Right lobe of liver (tissue), 6 donors: ENCODE measurements around the gene SLC30A2. TPM values are rescaled to one million over a fixed set of nuclear protein-coding genes. Genes with fewer than 3 reads are reported as not detected.
A peak's percentile ranks its signal among the peaks of the same experiment; 100 is the strongest.

Source experiments
- ATAC-seq, 4 donors: fragments of 200-7000 bp; cut with Tn5 transposase; one replicate each; pipeline ENCODE4 v1.9.1; 2020; ENCODE audit warnings: mild to moderate bottlenecking in 4 of 4, moderate library complexity in 4 of 4
- DNase-seq, 3 donors: peaks; one replicate each; pipeline ENCODE4 v3.0.0-alpha.2; 2020
- H3K27ac ChIP-seq, 3 donors: fragments of 200-600 bp; one replicate each; pipeline ENCODE4 v1.8.0; 2022
- H3K27me3 ChIP-seq, 2 donors: fragments of 200-600 bp; one replicate each; pipeline ENCODE4 v1.8.0; 2022
- H3K36me3 ChIP-seq, 4 donors: fragments of 200-600 bp; sonication (generic) in 1 of 4; one replicate each; pipeline versions ENCODE4 v1.5.1 to v1.8.0; 2017 to 2022; ENCODE audit warnings: control low read depth in 1 of 4
- H3K4me1 ChIP-seq, 4 donors: fragments of 200-600 bp; sonication (generic) in 1 of 4; one replicate each; pipeline versions ENCODE4 v1.5.1 to v1.8.0; 2017 to 2022; ENCODE audit warnings: control low read depth in 1 of 4
- H3K4me3 ChIP-seq, 3 donors: fragments of 200-600 bp; one replicate each; pipeline ENCODE4 v1.8.0; 2022
- H3K9me3 ChIP-seq, 4 donors: fragments of 200-600 bp; sonication (generic) in 1 of 4; one replicate each; pipeline versions ENCODE4 v1.5.1 to v1.8.0; 2017 to 2022; ENCODE audit warnings: control low read depth in 1 of 4
- POLR2A ChIP-seq: fragments of 450-650 bp; IDR thresholded peaks from one replicate; pipeline ENCODE4 v1.6.1; 2017; ENCODE audit warnings: antibody characterized with exemption, mild to moderate bottlenecking
- WGBS: methylation state at CpG from one replicate; pipeline ENCODE4 v1.1.6; 2018; ENCODE audit warnings: low coverage, low lambda C conversion rate; ENCODE audit not compliant: insufficient coverage; ENCODE audit errors: missing lambda C conversion rate; 5-methylcytosine and 5-hydroxymethylcytosine counted together
- intact Hi-C, 2 donors: fragments of 100-400 bp; cut with DNase I; formaldehyde crosslinking; loops; one replicate each; pipeline versions ENCODE4 v1.11.2 to v1.14.1; 2022
- total RNA-seq, 6 experiments: library from RNA; depleted of rRNA in 2 of 6; stranded (reverse); fragments of >200 nt in 2 of 6; fragmentation: NEBNext Ultra II Directional in 3 of 6; extraction: Animal tissue kit (Norgen Biotek cat#: 25700) in 3 of 6; gene quantifications; one replicate each; pipeline versions ENCODE4 v1.1.0 to v1.2.4, GENCODE V29; 2016 to 2023
- TF ChIP-seq, protein P1 (sequence below), 4 donors: fragments of 200-600 bp in 3 of 4; fragments of 450-650 bp in 1 of 4; IDR thresholded peaks; one replicate each; pipeline versions ENCODE4 v1.5.1 to v1.8.0; 2016 to 2022; ENCODE audit warnings: antibody characterized with exemption in 4 of 4, mild to moderate bottlenecking in 2 of 4
- donor health status: DM: no; HTN: yes; CAD: no.
- donor health status: DM: no; HTN: no; CAD: no.
- donor health status: DM: no; HTN: no; CAD: no.
- donor health status: DM: no; HTN: yes; CAD: no.
- donor health status: DM: no; HTN: yes; CAD: no.

SLC30A2 gene
- total RNA-seq, 6 experiments from 2014 or later = 0.07 to 0.31 (median 0.22) TPM; not detected in 1

DNA sequence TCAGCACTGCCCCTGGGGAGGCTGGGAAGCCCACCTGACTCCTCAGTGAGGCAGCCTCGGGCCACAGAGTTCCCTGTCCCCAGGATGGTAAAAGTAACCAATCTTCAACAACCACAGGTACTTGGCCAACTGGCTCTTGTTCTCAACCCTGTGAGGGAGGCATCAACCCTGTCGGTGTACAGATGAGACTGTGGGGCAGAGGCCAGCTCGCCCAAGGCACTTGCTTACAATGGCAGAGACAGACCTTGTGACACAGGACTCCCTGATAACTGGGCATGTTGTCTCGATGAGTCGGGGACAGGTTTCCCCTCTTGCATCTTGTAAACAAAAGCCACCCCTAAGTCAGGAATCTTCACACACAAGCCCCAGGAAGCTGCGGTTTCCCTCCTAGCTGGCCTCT is 8.0 kb downstream of the SLC30A2 start:
- Histone ChIP-seq H3K9me3 (no peaks in the 10 kb centered on the region), H3K27me3 (no peaks in the 10 kb centered on the region), H3K4me1 (no peaks in the 10 kb centered on the region), H3K36me3 (no peaks in the 10 kb centered on the region), H3K27ac (no peak overlapping the region), H3K4me3 (no peak overlapping the region)
- TF ChIP-seq, protein P1, sequence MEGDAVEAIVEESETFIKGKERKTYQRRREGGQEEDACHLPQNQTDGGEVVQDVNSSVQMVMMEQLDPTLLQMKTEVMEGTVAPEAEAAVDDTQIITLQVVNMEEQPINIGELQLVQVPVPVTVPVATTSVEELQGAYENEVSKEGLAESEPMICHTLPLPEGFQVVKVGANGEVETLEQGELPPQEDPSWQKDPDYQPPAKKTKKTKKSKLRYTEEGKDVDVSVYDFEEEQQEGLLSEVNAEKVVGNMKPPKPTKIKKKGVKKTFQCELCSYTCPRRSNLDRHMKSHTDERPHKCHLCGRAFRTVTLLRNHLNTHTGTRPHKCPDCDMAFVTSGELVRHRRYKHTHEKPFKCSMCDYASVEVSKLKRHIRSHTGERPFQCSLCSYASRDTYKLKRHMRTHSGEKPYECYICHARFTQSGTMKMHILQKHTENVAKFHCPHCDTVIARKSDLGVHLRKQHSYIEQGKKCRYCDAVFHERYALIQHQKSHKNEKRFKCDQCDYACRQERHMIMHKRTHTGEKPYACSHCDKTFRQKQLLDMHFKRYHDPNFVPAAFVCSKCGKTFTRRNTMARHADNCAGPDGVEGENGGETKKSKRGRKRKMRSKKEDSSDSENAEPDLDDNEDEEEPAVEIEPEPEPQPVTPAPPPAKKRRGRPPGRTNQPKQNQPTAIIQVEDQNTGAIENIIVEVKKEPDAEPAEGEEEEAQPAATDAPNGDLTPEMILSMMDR (IDR thresholded peaks at IDR 0.05) = no peak
- no peak for TF ChIP-seq POLR2A
- WGBS = no CpG with 5 or more reads among the region's 6 CpGs
- DNase-seq = no peak
- intact Hi-C loops = loop anchor here in 1 of 2 donors (10.0 kb wide), 1 partner anchor 117 kb away; the partner anchor contains the start of gene FAM110D
- ATAC-seq = no peak

DNA sequence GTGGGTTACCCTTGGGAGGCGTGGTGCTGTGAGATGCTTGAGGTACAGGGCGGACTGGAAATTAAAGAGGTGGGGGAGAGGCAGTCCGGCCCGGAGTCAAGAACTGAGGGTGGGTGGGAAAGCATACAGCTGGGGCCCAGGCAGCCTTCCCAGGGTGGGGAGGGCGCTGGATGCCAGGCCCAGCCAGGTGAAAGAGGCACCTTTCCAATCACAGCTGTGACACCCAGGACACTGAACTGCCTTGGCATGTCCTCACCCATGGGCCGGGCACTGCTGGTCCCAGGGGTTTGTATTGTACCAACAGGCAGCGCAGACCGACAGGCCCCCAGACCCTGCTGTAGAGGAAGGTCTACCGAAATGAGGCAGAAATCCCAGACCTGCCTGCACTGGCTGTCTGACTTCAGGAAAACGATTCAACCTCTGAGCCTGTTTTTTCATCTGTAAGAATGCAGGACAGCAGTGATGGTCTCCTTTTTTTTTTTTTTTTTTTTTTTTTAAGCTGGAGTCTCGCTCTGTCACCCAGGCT is 9.1 kb downstream of the SLC30A2 start:
- H3K9me3 ChIP-seq = no peaks in the 10 kb centered on the region
- no peak overlapping the region for H3K4me3 ChIP-seq
- intact Hi-C loops = loop anchor here in 1 of 2 donors (10.0 kb wide), 1 partner anchor 118 kb away; the partner anchor contains the start of gene FAM110D
- ATAC-seq = no peak
- no peaks in the 10 kb centered on the region for H3K36me3 ChIP-seq
- TF ChIP-seq POLR2A = no peak
- TF ChIP-seq, protein P1 (IDR thresholded peaks at IDR 0.05) = no peak
- H3K4me1 ChIP-seq = no peaks in the 10 kb centered on the region
- no peak overlapping the region for H3K27ac ChIP-seq
- no peak for DNase-seq
- no peaks in the 10 kb centered on the region for H3K27me3 ChIP-seq
- WGBS = 50% methylated on average over 5 of the region's 11 CpGs

DNA sequence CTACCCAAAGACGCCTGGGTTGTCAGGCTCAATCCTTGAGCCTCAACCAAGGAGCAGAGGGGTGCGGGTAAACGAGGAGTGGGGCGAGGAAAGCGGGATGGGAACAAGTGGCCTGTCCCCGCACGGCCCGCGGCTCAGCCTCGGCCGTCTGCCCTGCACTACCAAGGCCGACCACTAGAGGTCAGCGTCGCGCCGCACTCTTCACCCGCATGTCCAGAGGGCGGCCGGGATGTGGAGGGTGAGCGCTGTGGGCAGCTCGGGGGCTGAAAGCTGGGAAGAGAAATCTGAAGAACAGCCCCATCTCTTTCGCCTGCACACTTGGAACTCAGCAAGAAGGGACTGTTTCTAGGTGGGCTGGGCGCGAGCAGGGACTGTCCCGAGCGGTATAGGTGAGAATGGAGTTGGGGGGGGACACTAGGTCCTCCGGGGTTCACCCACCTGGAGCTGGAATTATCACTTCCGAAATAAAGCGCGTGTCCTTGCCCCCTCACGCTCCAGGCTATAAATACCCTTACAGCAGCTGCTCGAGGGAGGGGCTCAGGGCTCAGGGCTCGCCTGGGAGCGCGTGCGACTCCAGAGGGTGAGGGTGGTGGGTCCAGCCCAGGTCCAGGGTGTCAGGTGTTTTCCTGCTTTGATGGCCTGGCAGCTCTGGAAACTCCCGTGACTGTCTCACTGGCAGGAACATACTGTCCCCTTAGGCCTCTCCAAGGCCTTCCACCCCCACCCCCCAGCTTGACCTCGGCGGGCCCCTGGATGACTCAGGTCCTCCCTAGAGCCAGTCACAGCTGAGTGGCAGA is 9.8 kb downstream of the SLC30A2 start:
- intact Hi-C loops = loop anchor here in 1 of 2 donors (10.0 kb wide), 1 partner anchor 119 kb away; the partner anchor contains the start of gene FAM110D
- Histone ChIP-seq H3K36me3 (no peaks in the 10 kb centered on the region), H3K4me3 (peak overlapping the region; percentile 75 to 90 (median 82)), H3K4me1 (no peaks in the 10 kb centered on the region), H3K27me3 (no peaks in the 10 kb centered on the region), H3K9me3 (no peaks in the 10 kb centered on the region), H3K27ac (peak overlapping the region; percentile 43 to 59 (median 56))
- TF ChIP-seq, protein P1 (IDR thresholded peaks at IDR 0.05) = peak; percentile 99
- no peak for TF ChIP-seq POLR2A
- peak; percentile 84 to 85 (median 85) for DNase-seq
- ATAC-seq = peak; percentile 91 to 94 (median 93)
- WGBS = 0% methylated on average over 28 of the region's 39 CpGs

DNA sequence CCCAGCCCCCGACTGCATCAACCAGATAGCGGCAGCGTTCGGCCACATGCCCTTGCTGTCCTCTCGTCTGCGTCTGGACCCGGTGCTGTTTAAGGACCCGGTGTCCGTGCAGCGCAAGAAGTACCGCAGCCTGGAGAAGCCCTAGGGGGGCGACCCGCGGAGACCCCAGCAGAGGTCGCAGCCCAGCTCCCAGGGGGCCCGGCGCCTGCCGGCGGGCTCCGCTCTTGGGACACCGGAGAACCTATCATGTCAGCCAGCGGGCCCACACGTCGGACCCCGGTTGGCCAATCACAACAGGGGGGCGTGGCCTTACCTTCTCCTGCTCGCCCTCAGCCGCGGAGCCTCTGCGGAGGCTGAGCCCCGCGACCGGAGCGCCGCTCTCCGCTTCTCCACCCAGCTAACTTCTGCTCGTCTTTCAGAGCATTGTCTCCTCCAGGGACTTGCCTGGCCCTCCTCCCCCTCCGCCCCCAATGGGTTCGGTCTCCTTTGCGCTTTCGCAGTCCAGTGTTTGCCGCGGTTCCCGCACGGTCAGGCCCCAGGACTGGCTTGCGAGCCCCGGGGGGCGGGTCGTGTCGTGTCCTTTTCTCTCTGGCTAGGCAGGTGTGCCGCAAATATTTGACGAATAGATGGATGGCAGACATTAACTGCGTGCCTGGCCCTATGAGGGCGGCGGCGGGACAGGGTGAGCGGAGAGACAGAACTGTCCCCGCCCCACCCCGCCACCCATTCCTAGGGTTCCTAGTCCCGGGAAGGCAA is 10.5 kb downstream of the SLC30A2 start:
- Histone ChIP-seq H3K4me1 (no peaks in the 10 kb centered on the region), H3K9me3 (no peaks in the 10 kb centered on the region), H3K27ac (peak overlapping the region; percentile 43 to 59 (median 56)), H3K36me3 (no peaks in the 10 kb centered on the region), H3K4me3 (peak overlapping the region; percentile 75 to 90 (median 82)), H3K27me3 (no peaks in the 10 kb centered on the region)
- TF ChIP-seq, protein P1 (IDR thresholded peaks at IDR 0.05) = no peak
- TF ChIP-seq POLR2A = peak; percentile 55
- WGBS = 0% methylated on average over 12 of the region's 60 CpGs
- DNase-seq = peak; percentile 96
- peak; percentile 95 to 97 (median 96) for ATAC-seq
- intact Hi-C loops = loop anchor here in 1 of 2 donors (10.0 kb wide), 1 partner anchor 119 kb away; the partner anchor contains the start of gene FAM110D
